H54 (cell line): ENCODE results near the gene PDE8A.

Experiments
- DNase-seq: peaks from one replicate; pipeline ENCODE4 v3.0.0; 2011; ENCODE audit warnings: low spot score, mixed read lengths; ENCODE audit not compliant: insufficient read length
- FAIRE-seq: peaks from 3 replicates; lab custom pipeline; 2011; peaks lifted over from hg19 to GRCh38; lab: Jason Lieb, UNC
- POLR2A ChIP-seq: IDR thresholded peaks from 2 replicates; pipeline ENCODE4 v1.6.1; 2011; ENCODE audit warnings: low read depth, mild to moderate bottlenecking, low read length

The PDE8A gene

DNA sequence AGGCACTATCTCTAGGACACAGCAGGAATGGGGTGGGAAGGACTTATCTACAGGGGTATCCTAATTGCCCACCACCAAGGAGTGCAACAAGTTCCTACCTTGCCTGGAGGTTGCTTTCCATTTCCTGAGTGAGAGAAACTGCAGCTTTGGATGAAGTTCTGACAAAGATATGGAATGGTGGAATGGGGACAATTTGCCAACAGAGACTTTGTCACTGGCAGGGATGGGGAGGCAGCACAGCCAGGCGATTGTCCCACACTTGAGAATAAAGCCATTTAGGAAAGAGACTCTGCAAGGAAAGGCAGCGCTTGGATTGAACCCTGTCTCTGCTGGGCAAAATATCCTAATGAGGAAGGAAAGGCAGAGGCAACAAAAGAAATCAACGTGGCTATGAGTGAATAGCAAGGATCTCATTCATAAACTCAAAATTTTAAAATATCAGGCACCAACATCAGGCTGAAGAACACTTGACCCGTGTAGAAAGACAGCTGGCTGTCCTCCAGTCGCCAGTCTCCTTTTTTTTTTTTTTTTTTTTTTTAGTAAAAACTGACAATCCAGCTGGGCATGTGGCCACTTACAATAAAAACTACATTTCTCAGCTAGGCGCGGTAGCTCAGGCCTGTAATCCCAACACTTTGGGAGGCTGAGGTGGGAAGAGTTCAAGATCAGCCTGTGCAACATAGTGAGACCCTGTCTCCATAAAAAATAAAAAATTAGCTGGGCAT, 31.6 kb upstream of the PDE8A start:
- FAIRE-seq, result no peak
- no peak for DNase-seq
- no peak for TF ChIP-seq POLR2A

DNA sequence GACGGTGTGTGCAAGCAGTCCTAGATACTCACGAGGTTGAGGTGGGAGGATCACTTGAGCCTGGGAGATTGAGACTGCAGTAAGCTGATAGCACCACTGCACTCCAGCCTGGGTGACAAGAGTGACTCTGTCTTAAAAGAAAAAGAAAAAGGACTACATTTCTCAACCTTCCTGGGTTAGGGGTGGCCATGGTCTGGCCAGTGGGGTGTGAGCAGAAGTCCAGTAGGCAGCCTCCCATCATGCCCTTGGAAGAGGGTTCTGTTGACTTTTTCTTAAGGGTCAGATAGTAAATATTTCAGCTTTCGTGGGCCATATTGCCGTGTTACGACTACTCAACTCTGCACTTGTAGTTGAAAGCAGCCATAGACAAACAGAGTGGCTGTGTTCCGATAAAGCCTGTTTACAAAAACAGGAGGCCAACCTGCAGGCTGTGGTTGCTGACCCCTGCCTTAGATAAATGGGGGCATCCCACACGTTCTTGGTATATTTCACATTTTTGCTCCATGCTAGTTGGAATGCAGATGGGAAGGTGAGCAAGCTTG, 31.0 kb upstream of the PDE8A start:
- FAIRE-seq (no peak), DNase-seq (no peak)
- no peak for TF ChIP-seq POLR2A

DNA sequence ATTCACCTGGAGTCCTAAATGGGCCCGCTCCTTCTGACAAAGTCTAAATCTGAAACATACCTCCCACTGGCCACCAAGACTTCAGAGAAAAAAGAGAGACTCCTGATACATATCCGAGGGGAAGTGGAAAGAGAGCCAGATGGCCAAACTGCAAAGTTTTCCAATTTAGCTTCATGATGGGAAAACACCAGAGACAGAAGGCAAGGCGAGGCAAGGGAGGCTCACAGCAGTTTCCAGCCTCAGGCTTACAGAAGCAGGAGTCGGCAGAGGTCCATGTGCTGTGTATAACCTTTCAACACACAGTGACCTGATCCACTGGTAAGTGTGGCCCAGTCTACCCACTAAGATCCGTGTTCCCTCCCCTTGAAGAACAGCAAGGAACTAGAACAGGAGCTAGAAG, 29.9 kb upstream of the PDE8A start:
- DNase-seq, result no peak
- FAIRE-seq, result no peak
- no peak for TF ChIP-seq POLR2A

DNA sequence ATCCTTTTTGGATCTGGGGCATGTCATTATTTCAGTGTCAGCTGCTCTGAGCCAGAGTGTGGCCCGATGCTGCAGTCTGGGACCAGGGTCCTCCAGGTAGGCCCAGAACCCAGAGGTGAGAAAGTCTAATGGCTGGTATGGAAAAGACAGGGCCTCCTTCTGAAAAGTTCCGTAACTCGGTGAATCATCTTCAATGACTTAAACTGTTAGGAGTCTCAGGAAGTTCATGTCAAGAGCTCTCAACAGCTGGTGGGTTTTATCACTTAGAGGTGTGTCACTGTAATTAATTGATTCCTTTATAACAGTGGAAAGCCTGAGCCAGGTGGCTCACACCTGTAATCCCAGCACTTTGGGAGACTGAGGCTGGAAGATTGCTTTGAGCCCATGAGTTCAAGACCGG, 28.5 kb upstream of the PDE8A start:
- FAIRE-seq (no peak), DNase-seq (no peak)
- no peak for TF ChIP-seq POLR2A

DNA sequence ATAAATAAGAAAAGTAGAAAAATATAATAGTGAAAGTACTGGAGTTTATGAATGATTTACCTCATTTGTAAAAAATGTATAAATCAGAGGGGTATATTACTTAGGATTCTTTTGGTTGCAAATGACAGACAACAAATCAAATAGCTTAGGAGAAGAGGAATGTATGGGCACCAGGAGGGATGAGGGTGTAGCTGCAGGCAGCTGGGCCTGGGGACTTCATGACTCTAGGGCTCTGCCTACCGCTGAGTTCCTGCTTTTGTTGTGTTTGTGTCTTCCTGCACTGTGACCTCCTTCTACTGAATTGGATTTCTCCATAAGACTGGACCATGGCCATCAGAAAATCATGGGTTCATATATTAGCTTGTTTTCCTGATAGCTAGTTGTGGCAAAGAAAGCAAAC, 27.9 kb upstream of the PDE8A start:
- DNase-seq, result no peak
- no peak for FAIRE-seq
- TF ChIP-seq POLR2A, result no peak

DNA sequence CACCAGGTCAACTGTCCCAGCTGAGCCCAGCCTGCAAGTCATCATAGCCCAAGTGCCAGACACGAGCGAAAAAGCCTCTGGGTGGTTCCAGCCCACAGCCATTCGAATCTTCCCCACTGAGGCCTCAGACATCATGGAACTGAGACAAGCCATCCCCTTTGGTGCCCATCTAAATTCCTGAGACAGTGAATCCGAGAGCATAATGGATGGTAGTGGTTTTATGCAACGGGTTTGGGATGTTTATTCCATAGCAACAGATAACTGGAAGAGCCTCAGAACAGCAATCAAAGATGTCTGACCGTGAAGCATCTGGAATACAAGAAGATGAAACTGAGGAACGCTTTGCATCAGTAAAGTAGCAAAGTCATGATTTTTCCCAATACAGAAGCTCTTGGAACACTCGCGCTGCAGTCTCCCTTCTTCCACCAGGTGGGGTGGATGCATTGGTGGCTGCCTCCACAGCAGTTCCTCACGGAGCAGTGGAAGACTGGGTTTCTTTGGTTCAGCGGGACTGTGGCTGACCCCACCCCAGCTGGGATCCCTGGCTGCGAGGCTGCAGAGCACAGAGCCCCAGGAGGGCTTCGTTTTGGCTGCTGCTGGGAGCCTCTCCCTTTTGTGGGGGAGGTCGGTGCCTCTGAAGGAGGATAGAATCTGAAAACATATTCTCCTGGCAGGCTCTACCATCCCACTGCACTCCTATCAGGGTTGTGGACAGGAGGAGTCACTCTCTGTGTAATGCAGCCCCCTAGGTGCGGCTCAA, 26.4 kb upstream of the PDE8A start:
- DNase-seq (peak; percentile 30), FAIRE-seq (peak; percentile 23)
- no peak for TF ChIP-seq POLR2A

DNA sequence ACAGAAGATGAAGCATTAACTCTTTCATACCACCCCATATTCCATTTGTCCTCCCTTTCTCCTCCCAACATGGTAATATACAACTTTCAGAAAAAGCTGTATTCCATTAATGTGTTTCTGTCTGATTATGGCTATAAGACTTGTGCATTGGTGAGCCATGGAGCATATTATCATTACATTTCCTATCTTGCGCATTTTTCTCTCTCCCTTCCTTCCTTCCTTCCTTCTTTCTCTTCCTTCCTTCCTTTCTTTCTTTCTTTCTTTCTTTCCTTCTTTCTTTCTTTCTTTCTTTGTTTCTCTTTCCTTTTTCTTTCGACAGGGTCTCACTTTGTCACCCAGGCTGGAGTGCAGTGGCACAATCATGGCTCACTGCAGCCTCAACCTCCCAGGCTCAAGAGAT, 25.5 kb upstream of the PDE8A start:
- no peak for TF ChIP-seq POLR2A
- FAIRE-seq, result no peak
- DNase-seq, result no peak

DNA sequence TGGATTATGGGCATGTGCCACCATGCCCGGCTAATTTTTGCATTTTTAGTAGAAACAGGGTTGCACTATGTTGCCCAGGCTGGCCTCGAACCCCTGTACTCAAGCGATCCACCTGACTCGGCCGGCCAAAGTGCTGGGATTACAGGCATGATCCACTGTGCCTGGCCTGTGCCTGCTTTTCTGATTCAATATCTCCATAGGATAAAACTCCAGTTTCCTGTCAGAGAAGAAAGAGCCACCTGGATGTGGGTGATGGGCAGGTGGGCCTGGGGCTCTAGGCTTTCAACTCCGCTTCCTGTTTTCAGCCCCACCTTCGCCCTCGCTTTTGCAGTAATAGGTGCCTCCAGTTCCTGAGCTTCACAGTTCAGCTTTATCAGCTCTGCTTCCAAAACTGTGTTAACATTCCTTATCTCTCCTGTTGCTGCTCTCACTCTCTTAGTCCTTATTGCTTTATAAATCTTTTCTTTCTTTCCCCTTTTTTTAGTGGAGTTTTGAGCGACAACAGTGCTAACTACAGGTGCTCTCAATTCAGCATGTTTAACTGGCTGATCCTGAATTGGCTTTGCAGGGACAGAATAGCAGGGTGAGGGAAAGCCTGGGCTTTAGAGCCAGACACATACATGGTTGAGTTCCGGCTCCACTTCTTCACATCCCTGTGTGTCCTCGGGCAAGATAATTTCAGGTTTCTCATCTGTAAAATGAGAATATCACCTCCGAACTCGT, 21.1 kb upstream of the PDE8A start:
- FAIRE-seq (no peak), DNase-seq (no peak)
- TF ChIP-seq POLR2A, result no peak

DNA sequence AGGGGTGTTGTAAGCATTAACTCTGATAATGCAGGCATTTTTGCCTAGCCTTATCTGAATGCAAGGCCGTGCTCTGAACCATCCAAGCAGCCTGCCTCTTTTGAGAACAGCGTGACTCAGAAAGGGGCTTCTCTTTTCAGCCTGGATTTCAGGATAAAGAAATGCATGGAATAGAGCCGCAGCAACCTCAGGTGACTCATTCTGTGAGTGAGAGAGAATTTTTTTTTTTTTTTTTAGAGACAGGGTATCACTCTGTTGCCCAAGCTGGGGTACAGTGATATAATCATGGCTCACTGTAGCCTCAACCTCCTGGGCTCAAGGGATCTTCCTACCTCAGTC, 20.6 kb upstream of the PDE8A start:
- no peak for TF ChIP-seq POLR2A
- DNase-seq (peak; percentile 35), FAIRE-seq (no peak)

DNA sequence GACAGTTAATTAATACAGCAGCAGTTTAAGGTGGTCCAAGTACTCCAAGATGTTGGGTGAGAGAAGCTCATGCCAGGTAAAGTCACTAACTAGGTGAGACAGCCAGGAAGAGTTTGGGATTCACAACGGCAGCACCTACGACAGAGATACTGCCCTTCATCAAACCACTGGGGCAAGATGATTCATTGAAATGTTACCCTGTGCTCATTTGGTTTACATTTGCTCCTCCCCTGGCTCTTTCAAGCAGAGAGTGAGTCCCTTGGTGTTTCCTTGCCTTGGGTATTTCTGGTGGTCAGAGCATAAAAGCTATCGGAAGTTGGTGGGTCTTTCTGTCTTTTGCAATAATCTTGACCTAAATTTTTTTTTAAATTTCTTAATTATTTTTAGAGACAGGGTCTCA, 19.9 kb upstream of the PDE8A start:
- FAIRE-seq, result no peak

DNA sequence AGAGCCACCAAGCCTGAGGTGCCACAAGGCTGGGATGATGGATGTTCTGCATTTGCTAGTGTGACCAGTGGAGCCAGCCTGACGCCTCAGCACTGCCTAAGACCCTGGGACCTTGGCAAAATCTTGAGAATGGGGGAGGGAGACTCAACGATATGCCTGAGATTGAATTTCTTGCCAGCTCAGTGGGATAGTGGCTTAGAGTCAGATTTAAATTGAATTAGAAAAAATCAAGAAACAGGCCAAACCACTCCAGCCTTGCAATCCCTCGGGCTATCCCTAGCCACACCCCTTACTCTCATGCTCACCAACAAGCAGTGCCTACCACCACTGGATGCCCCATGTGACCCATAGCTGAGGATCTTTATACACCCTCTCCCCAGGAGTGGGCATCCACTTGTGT, 18.7 kb upstream of the PDE8A start:
- no peak for FAIRE-seq
- no peak for DNase-seq
- no peak for TF ChIP-seq POLR2A

More for the DNA sequence above, 19.9 kb upstream of the PDE8A start:
- no peak for DNase-seq
- TF ChIP-seq POLR2A, result no peak

DNA sequence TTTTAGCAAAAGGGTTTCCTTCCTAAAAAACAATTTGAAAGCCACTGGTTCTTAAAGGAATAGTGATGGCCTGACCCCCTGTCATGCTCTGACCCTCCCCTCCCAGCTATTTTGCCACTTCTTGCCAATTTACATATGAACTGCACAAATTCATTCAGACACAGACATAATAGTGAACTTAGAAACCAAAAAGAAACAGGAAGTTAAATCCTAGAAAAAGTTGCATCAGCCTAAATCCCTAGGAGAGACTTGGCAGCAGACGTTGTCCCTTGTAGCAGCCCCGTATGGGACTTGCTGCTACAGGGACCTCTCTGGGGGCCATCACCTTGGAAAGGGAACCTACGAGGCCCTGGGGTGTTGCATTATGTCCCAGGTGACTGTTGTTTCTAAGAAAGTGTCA, 14.3 kb upstream of the PDE8A start:
- no peak for DNase-seq
- no peak for FAIRE-seq
- TF ChIP-seq POLR2A, result no peak

DNA sequence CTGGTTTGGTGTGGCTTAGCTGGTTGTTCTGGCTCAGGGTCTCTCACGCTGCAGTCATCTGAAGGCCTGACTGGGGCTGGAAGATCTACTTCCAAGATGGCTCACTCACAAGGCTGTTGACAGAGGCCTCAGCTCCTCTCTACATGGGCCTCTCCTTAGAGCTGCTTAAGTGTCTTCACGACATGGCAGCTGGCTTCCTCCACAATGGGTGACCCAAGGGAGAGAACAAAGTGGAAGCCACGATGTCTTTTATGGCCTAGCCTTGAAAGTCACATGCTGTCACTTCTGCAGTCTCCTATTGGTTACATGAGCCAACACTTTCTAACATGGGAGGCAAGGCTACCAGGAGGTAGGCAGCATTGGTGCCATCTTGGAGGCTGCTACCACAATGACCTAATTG, 13.4 kb upstream of the PDE8A start:
- no peak for TF ChIP-seq POLR2A
- DNase-seq (no peak), FAIRE-seq (no peak)

DNA sequence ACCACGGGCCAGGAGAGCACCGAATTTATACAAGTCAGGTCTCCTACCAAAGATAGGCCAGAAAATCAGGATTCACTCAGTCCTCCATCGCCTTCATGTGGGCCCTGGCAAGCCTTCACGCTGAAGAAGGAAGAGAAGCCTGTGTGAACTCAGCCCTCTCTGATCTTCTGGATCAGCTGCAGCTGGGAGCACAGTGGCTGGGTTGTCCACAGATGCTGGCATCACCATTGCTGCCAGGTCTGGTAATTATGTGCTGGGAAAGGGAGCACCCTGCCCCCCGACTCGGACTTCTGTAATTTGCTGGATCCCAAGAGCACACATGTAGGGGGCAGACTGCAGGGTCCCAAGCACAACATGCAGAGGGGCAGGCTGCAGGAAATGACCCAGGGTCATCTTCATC, 12.4 kb upstream of the PDE8A start:
- TF ChIP-seq POLR2A, result no peak
- no peak for FAIRE-seq
- DNase-seq, result no peak

DNA sequence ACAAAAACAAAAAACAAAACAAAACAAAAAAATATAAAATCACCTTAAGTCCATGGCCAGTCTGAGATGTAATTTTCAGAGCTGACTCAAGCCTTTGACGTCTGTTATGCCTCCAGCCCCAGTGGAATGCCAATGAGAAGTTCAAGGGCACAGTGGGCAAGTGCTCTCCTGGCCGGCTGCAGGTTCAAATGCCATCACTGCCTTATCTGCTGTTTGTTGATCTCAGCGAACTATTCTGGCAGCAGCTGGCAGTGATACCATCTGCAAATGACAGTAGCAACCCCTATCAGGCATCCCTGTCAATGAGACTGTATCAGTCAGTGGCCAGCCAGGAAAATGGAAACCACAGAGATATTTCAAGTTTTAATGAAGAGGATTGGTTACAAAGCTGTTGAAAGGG, 10.8 kb upstream of the PDE8A start:
- DNase-seq, result no peak
- no peak for FAIRE-seq
- TF ChIP-seq POLR2A, result no peak
